HG03039 (cell line): ENCODE results near the gene VSIG10L2.
"Not testable (repeated sequence)": the region's sequence is repeated elsewhere in the genome, so short reads cannot be mapped to it uniquely, and the experiment has no call there.

ENCODE experiments used
- ATAC-seq: cut with Tn5 transposase; IDR thresholded peaks from one replicate; pipeline ENCODE4 v1.9.1; 2021; ENCODE audit warnings: mild to moderate bottlenecking, moderate library complexity; ENCODE audit not compliant: unreplicated experiment

The VSIG10L2 gene

GRCh38 chr11:125959511-125959910 is 13.7 kb downstream of the VSIG10L2 start:
- ATAC-seq = no peak

GRCh38 chr11:125959931-125960330 is 14.1 kb downstream of the VSIG10L2 start:
- ATAC-seq = no peak

- no peak for ATAC-seq
These were observed 14.9 kb downstream of the VSIG10L2 start for GRCh38 chr11:125960771-125961170.

DNA sequence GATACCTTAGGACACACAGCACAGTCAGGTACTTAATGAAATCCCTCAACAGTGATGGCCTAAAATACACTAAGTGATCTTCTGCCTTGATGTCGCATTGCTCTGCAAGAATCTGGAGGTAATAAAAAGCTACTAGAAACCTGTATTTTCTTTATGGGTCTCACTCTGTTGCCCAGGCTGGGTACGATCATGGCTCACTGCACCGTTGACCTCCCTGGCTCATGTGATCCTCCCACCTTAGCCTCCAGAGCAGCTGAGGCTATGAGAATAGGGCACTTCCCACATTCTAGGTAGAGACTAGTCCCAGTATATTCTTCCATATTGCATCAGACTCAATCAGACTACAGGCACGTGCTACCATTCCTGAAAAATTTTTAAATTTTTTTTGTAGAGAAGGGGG is 21.7 kb downstream of the VSIG10L2 start:
- no peak for ATAC-seq

GRCh38 chr11:125968354-125968753 is 22.5 kb downstream of the VSIG10L2 start:
- no peak for ATAC-seq

DNA sequence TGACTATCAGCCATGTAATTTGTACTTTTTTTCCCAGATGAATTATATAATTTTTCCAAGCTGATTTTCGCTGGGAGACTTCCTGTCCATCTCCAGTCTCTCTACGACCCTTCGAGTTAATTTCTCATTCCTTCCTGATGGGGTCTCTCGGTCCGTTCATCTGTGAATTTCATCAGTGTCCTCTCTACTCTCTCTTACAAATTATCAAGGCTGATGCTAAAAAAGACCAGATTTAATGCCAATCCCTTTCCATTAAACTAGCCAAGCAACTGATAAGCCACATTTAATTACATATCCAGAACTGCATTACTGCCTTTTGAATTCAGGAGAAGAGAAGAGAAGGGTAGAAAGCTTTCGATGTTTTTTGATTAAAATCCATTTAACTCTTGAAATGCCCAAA is 25.8 kb downstream of the VSIG10L2 start:
- no peak for ATAC-seq

DNA sequence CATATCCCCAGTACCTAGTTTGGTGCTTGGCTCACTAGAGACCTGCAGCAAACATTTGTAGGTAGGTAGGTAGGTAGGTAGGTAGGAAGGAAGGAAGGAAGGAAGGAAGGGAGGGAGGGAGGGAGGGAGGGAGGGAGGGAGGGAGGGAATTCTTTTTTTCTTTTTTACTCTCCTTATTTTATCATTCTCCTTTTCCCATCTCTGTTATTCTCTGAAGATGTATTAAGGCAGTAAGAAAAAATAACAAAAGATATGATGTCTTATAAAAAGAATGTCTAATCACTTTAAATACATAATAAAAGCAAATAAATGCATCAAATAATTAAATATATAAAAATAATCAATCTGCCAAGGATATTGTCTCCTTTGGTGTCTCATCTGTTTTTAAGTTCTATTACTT is 28.4 kb downstream of the VSIG10L2 start:
- no peak for ATAC-seq

DNA sequence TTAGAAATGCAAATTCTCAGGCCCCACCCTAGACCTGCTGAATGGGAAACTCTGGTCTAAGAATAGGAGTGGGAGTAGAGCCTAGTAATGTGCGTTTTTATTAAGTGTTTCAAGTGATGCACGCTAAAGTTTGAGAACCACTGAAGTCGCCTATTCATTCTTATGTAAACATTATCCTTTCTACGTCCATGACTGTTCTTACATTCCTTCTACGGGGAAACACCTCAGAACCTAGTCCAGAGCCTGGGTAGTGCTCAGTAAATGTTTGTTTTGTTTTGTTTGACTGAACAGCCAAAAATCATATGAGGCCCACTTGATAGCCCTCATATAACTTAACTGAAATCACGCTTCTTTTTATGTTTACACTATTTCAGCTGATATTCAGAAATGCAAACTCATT is 29.8 kb downstream of the VSIG10L2 start:
- ATAC-seq = no peak

- ATAC-seq = no peak
These were observed 30.3 kb downstream of the VSIG10L2 start for GRCh38 chr11:125976156-125976555.

DNA sequence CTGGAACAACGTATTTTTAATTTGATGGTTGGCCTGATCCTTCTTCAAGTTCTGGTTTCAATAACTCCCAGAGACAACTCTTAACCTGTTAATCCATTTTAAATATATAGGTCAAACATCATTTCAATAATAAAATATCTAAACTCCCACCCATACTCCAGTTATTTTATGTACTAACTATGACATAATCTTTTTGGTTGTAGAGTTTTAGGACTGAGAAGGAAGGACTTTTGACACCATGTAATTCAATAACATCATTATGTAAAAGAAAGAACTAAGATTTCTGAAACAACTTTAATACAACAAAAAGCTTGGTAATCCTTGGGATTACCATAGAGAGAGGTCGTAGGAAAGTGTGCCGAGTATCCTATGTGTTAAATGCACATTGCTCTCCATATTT is 31.5 kb downstream of the VSIG10L2 start:
- ATAC-seq = no peak

- ATAC-seq = no peak
These were observed 32.4 kb downstream of the VSIG10L2 start for GRCh38 chr11:125978181-125978716.

GRCh38 chr11:125978778-125979407 is 33.0 kb downstream of the VSIG10L2 start:
- no peak for ATAC-seq

DNA sequence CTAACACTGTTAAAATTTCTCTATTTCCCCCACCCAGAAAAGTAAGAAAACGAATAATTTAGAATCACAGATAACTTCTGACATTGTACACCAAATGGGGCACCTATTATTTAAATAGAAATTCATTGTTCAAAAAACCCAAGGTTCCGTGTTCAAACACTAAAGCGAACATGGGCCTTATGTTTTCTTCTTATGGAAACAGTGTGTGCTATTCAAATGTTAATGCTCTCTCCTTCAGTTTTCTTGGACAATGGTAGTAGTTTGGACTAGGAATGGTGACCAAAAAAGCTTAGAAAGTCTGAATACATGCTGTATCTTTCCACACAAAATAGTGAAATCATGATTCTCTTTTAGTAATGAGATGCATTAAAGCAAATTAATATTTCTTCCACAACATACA is 33.7 kb downstream of the VSIG10L2 start:
- no peak for ATAC-seq

DNA sequence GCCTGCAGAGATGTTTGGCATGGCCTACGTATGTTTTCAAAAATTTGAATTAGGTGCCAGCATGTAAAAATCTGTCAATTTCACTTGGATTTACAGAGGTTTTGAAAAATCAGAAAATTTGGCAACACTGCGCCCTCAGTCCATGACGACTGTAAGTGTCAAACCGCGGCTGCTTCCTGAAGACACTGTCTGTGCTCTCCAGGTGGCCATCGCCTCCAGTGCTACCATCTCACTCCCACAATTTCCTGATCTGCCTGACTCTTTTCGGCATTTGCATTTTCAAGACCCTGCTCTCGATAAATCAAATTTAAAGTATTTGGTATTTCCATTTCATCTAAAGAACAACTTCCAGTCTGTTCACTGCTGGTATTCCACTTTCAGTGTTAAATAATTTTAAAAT is 34.6 kb downstream of the VSIG10L2 start:
- ATAC-seq = no peak

- ATAC-seq = no peak
These were observed 36.5 kb downstream of the VSIG10L2 start for GRCh38 chr11:125982348-125982730.

DNA sequence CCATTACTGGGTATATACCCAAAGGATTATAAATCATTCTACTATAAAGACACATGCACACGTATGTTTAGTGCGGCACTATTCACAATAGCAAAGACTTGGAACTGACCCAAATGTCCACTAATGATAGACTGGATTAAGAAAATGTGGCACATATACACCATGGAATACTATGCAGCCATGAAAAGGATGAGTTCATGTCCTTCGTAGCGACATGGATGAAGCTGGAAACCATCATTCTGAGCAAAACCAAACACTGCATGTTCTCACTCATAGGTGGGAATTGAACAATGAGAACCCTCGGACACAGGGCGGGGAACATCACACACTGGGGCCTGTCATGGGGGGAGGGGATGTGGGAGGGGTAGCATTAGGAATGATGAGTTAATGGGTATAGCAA is 40.1 kb downstream of the VSIG10L2 start:
- ATAC-seq = not testable (repeated sequence)

DNA sequence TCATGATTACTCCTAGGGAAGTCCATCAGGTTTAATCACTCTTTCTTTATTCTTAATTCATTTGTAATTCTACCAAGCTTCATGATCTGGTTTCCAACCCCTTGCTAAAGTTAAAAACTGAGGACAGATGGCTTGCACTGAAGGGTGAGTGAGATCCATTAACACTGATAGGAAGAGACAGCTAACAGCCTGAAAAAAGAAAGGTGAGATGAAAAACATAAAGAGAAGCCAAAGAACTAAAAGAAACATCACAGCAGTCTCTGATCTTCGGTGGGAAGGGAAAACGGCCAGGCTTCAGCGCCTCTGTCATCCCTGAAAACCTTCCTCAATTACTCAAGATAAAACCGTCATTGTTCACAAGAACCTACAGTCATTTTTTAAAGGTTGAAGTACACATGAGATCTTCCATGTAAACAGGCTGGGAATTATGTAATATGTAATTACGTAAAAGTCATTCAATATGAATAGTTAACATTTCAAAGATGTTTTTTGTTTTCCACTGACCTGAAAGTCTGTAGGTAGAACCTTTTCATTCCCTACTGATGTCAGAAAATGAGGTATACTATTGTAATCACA is 41.3 kb downstream of the VSIG10L2 start:
- no peak for ATAC-seq

DNA sequence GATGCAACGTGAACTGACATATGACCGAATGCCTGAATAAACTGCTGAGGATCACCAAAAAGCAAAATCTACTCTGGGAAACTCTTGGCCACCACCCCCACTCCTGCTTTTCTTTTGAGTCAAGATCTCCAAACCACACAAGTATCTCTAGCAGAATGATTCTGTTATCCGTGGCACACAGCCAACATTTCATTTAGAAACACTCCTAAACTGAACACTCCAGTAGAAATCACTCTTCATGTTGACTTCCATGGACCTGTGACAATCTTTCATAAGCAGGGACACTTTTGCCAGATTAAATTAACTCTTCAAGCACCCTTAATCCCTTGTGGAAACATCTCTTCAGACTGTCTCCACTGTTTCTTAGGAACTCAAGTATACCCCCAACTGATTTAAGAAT is 44.4 kb downstream of the VSIG10L2 start:
- no peak for ATAC-seq

GRCh38 chr11:125992893-125993292 is 47.0 kb downstream of the VSIG10L2 start:
- ATAC-seq = no peak

DNA sequence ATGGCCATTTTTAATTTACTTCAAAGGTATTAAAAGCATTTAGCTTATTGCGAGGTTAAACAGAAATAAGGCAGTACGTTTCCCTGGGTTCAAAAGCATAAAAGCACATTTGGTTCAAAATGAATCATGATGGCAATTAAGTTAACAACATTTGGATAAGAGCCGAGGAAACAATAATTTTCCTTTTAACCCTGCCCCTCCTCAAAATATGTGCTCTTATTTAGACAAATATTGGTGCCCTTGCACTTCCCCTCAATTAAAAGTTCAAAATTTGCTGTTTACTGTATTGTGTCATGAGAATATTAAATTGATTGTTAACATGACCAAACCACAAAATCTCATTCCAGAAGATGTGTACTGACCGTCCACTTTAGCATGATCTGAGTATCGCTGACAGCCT is 48.7 kb downstream of the VSIG10L2 start:
- ATAC-seq = no peak

DNA sequence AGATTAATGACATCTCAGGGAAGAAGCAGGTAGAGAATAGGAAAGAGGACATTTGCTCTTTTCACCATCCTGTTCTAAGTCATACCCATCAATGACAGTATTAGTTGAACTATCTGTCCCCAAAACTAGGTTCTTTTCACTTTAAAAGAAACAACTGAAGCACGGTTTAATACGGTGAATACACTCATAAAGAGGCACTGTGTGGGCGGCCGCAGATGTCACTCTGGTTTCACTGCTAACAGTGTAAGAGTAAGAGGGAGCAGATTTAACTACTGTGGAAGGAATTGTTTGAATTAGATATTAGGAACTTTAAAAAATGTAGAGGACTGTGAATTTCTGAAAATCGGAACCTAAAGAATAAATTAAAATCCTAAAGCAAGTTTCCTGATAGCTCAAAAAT is 49.5 kb downstream of the VSIG10L2 start:
- peak; percentile 94 for ATAC-seq

DNA sequence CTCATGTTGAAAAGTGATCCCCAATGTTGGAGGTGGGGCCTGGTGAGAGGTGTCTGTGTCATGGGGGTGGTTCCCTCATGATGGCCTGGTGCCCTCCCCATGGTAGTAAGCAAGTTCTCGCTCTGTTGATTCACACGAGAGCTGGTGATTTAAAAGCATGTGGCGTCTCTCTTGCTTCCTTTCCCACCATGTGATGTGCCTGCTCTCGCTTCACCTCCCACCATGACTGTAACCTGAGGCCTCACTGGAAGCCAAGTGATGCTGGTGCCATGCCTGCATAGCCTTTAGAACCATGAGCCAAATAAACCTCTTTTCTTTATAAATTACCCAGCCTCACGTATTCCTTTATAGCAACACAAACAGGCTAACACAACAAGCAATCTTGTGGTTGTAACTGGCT is 52.4 kb downstream of the VSIG10L2 start:
- ATAC-seq = no peak
